Measurements from ENCODE around the gene DIP2A. TPM values are rescaled to one million over a fixed set of nuclear protein-coding genes. Genes with fewer than 3 reads are reported as not detected.

DIP2A gene
- total and polyA plus RNA-seq, 2 of the 8 experiments (the other 6 are each of a cell fraction or from before 2014, with no cell fraction given): 16.0 to 27.1 TPM

DNA sequence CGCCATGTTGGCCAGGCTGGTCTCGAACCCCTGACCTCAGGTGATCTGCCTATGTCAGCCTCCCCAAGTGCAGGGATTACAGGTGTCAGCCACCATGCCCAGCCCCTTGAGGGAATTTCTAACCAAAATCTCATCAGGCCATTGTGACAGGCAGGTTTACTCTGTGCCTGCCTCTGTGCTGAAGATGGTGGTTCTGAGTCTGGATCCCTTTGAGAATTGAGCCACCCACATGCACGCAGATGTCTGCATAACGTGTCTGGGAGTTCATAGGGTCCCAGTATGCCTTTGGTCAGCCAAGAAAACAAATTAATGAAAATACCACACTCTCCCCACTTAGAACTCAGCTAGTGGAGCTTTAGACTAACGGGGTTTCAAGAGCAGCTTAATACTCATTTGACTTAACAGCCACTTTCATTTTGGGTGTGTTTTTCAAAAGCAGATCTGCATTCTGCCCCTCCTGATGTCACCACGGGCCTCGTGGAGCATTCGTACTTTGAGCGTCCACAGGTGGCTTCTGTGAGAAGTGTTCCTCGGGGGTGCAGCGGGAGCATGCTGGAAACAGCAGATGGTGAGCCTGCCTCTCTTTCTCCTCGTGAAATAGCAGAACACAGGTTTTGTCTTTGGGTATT, 45.3 kb downstream of the DIP2A start:
- H3K23me2 ChIP-seq (ENCODE audit: low read depth, low read length): no peaks in the 10 kb centered on the region
- H3K14ac ChIP-seq (ENCODE audit: insufficient read length): no peak overlapping the region
- no peak overlapping the region for H3K4ac ChIP-seq (replicated peaks; ENCODE audit: insufficient read length, low read depth, low read length)
- H2BK5ac ChIP-seq (ENCODE audit: low read depth, low read length): no peak overlapping the region
- H3K9ac ChIP-seq (replicated peaks in 1 of 4; ENCODE audit: extremely low read depth in 1 of 4, low read depth in 3 of 4, low read length in 3 of 4): no peak overlapping the region
- no peak overlapping the region for H2BK20ac ChIP-seq (ENCODE audit: low read length)
- H2AFZ ChIP-seq (ENCODE audit: low read length): no peak overlapping the region
- no peak overlapping the region for H4K8ac ChIP-seq (ENCODE audit: extremely low read depth, insufficient read depth, low read length)
- H3K36me3 ChIP-seq (ENCODE audit: control insufficient read depth in 2 of 4, insufficient read depth in 4 of 4, low read length in 3 of 4): peaks cover 3 to 16% (median 8%) of the 10 kb centered on the region in 4 experiments; a peak in 5 of 8 replicates
- peaks cover 0 to 2% of the 10 kb centered on the region in 2 experiments for H4K20me1 ChIP-seq (replicated peaks in 1 of 2; ENCODE audit: control insufficient read depth in 1 of 2, insufficient read depth in 2 of 2, low read length in 2 of 2)
- ChIA-PET CTCF (ENCODE audit: partially characterized antibody) (no interaction called here), POLR2A (ENCODE audit: partially characterized antibody) (no interaction called here)
- H3K27me3 ChIP-seq (replicated peaks in 1 of 4; ENCODE audit: control insufficient read depth in 3 of 4, extremely low read depth in 1 of 4, insufficient read depth in 3 of 4, low read length in 3 of 4): no peaks in the 10 kb centered on the region
- no peak overlapping the region for H2AK5ac ChIP-seq (ENCODE audit: low read depth, low read length)
- DNase-seq (ENCODE audit: low read depth in 1 of 2, low spot score in 2 of 2): no peak
- no peak overlapping the region for H2BK15ac ChIP-seq (ENCODE audit: low read length)
- no peak overlapping the region for H3K18ac ChIP-seq (ENCODE audit: extremely low read depth, low read length)
- H3K9me3 ChIP-seq (ENCODE audit: insufficient read depth in 2 of 2, low read depth in 1 of 2, low read length in 1 of 2): no peaks in the 10 kb centered on the region
- H2BK12ac ChIP-seq (ENCODE audit: low read depth, low read length): no peak overlapping the region
- 91% methylated on average over 10 of the region's 12 CpGs; no CpG with 5 or more reads in 1 of the 2 experiments for WGBS, 2 experiments (ENCODE audit: extremely low coverage in 1 of 2, insufficient coverage in 1 of 2, insufficient read length in 1 of 2, insufficient replicate concordance in 2 of 2, low coverage in 1 of 2, low lambda C conversion rate in 2 of 2, missing lambda C conversion rate in 1 of 2)
- no peak overlapping the region for H3K56ac ChIP-seq (replicated peaks; ENCODE audit: insufficient read length, low read depth, low read length)
- no peak overlapping the region for H4K91ac ChIP-seq (replicated peaks; ENCODE audit: insufficient read length, low read length)
- no peaks in the 10 kb centered on the region; the same call in 1 of the 2 replicates for H3K79me1 ChIP-seq (ENCODE audit: low read depth, low read length)
- no peak overlapping the region for H3K4me2 ChIP-seq (ENCODE audit: insufficient read depth in 1 of 2, low read depth in 2 of 2, low read length in 2 of 2)
- H3K23ac ChIP-seq (ENCODE audit: insufficient read length): no peak overlapping the region
- no peak for FAIRE-seq
- no peak overlapping the region for H3K27ac ChIP-seq (ENCODE audit: low read depth, low read length)
- no peaks in the 10 kb centered on the region for H3K4me1 ChIP-seq (replicated peaks in 1 of 4; ENCODE audit: control insufficient read depth in 3 of 4, insufficient read depth in 4 of 4, low read length in 3 of 4)
- TF ChIP-seq BRCA1 (IDR thresholded peaks at IDR 0.05; ENCODE audit: low read depth, low read length) (no peak), POLR2AphosphoS5 (IDR thresholded peaks at IDR 0.05; ENCODE audit: low read depth, low read length) (no peak), SIN3A (conservative IDR thresholded peaks at IDR 0.05 in 1 of 2, IDR thresholded peaks at IDR 0.05 in 1 of 2; ENCODE audit: low read depth in 1 of 2, low read length in 2 of 2) (no peak), RAD21 (IDR thresholded peaks at IDR 0.05 in 1 of 2, conservative IDR thresholded peaks at IDR 0.05 in 1 of 2; ENCODE audit: low read depth in 2 of 2, low read length in 2 of 2) (no peak), E2F6 (IDR thresholded peaks at IDR 0.05) (no peak), CHD1 (IDR thresholded peaks at IDR 0.05; ENCODE audit: low read depth, low read length) (no peak), TAF1 (IDR thresholded peaks at IDR 0.05; ENCODE audit: low read depth, low read length) (no peak), GTF2F1 (IDR thresholded peaks at IDR 0.05; ENCODE audit: borderline replicate concordance, low read depth, low read length) (no peak), HDAC2 (IDR thresholded peaks at IDR 0.05; ENCODE audit: borderline replicate concordance in 1 of 2, low read depth in 2 of 2, low read length in 2 of 2) (no peak), ZNF274 (IDR thresholded peaks at IDR 0.05; ENCODE audit: borderline replicate concordance, extremely low read depth, low read length) (no peak)
- H3K4me3 ChIP-seq (ENCODE audit: extremely low read depth in 1 of 4, insufficient read depth in 2 of 4, low read depth in 3 of 4, low read length in 4 of 4): no peak overlapping the region
- no peak overlapping the region for H4K5ac ChIP-seq (ENCODE audit: insufficient read length, low read depth, low read length)
- no peaks in the 10 kb centered on the region for H3K79me2 ChIP-seq (ENCODE audit: control insufficient read depth in 1 of 2, insufficient read depth in 2 of 2, low read length in 2 of 2)
- H2BK120ac ChIP-seq (replicated peaks; ENCODE audit: low read depth, low read length): no peak overlapping the region
